Gastroesophageal sphincter (tissue), 3 donors: ENCODE results near the gene C4orf50.

ENCODE experiments used
- CTCF ChIP-seq, 4 experiments: fragments of 200-600 bp in 2 of 4; fragments of 450-650 bp in 2 of 4; sonication (generic) in 1 of 4; IDR thresholded peaks; one replicate each; pipeline ENCODE4 v1.5.1; 2017 to 2019; ENCODE audit warnings: antibody characterized with exemption in 4 of 4, mild to moderate bottlenecking in 2 of 4, moderate library complexity in 2 of 4
- EP300 ChIP-seq: sonication (generic); formaldehyde crosslinking; IDR thresholded peaks from one replicate; pipeline ENCODE4 v1.6.1; 2017; ENCODE audit warnings: antibody characterized with exemption, mild to moderate bottlenecking
- POLR2A ChIP-seq, 2 donors: fragments of 450-650 bp; IDR thresholded peaks; one replicate each; pipeline ENCODE4 v1.6.1; 2017; ENCODE audit warnings: antibody characterized with exemption in 2 of 2, mild to moderate bottlenecking in 2 of 2, moderate library complexity in 1 of 2
- POLR2AphosphoS5 ChIP-seq: sonication (generic); formaldehyde crosslinking; IDR thresholded peaks from one replicate; pipeline ENCODE4 v1.6.1; 2017; ENCODE audit warnings: antibody characterized with exemption

GRCh38 chr4:5923376-5923775 is 94.9 kb downstream of the C4orf50 start:
- TF ChIP-seq CTCF (IDR thresholded peaks at IDR 0.05), result no peak
- TF ChIP-seq EP300, result no peak
- TF ChIP-seq POLR2AphosphoS5, result no peak
- no peak for TF ChIP-seq POLR2A (IDR thresholded peaks at IDR 0.05)
